Activated B cell treated with CpG ODN at 0.5 μM for 24 hours (primary cell): ENCODE results near the gene GPHN. TPM values are rescaled to one million over a fixed set of nuclear protein-coding genes. Genes with fewer than 3 reads are reported as not detected.
"Not testable (repeated sequence)": the region's sequence is repeated elsewhere in the genome, so short reads cannot be mapped to it uniquely, and the experiment has no call there.

Experiments
- ATAC-seq: fragments of 200-7000 bp; cut with Tn5 transposase; one replicate; pipeline ENCODE4 v1.10.0; 2021; ENCODE audit warnings: low read depth, mild to moderate bottlenecking, moderate library complexity
- CTCF ChIA-PET: fragments of 350-600 bp; sonication (Branson Sonifier 250); formaldehyde crosslinking; loops from one replicate; lab custom pipeline; 2021; ENCODE audit warnings: antibody characterized with exemption; lab: Charles Lee
- POLR2A ChIA-PET: fragments of 350-600 bp; sonication (Branson Sonifier 250); formaldehyde crosslinking; loops from one replicate; lab custom pipeline; 2021; ENCODE audit warnings: antibody characterized with exemption; lab: Charles Lee
- DNase-seq: peaks from one replicate; pipeline ENCODE4 v3.0.0; 2022
- H3K27ac Mint-ChIP-seq: one replicate; pipeline ENCODE4 v1.8.0; 2020; ENCODE audit warnings: mixed read lengths
- H3K27me3 Mint-ChIP-seq: one replicate; pipeline ENCODE4 v1.8.0; 2021; ENCODE audit warnings: mixed read lengths
- H3K36me3 Mint-ChIP-seq: one replicate; pipeline ENCODE4 v1.8.0; 2021; ENCODE audit warnings: low read depth, mixed read lengths
- H3K4me1 Mint-ChIP-seq: one replicate; pipeline ENCODE4 v1.8.0; 2021; ENCODE audit warnings: mixed read lengths
- H3K4me3 Mint-ChIP-seq: one replicate; pipeline ENCODE4 v1.8.0; 2020; ENCODE audit warnings: mild to moderate bottlenecking, mixed read lengths
- H3K9me3 Mint-ChIP-seq: one replicate; pipeline ENCODE4 v1.8.0; 2020; ENCODE audit warnings: mixed read lengths
- CTCF ChIP-seq: fragments of 200-600 bp; IDR thresholded peaks from one replicate; pipeline ENCODE4 v1.8.0; 2022; ENCODE audit warnings: antibody characterized with exemption, mild to moderate bottlenecking
- intact Hi-C: fragments of 100-400 bp; cut with micrococcal nuclease; formaldehyde crosslinking; loops from one replicate; pipeline ENCODE4 v1.15.1; 2024
- total RNA-seq: library from RNA; stranded (reverse); gene quantifications from 2 replicates; pipeline ENCODE4 v1.2.3, GENCODE V29; 2022

The GPHN gene
- total RNA-seq, 1 donor from 2014 or later = 36.9 TPM

GRCh38 chr14:66701813-66702212, 193.9 kb downstream of the GPHN start:
- Mint-ChIP-seq H3K27me3 (no peaks in the 10 kb centered on the region), H3K4me3 (no peak overlapping the region), H3K27ac (no peak overlapping the region), H3K9me3 (peaks cover 6% of the 10 kb centered on the region), H3K36me3 (no peaks in the 10 kb centered on the region), H3K4me1 (no peaks in the 10 kb centered on the region)
- POLR2A ChIA-PET = no interaction called here
- TF ChIP-seq CTCF = no peak
- CTCF ChIA-PET = no interaction called here
- no peak for DNase-seq
- ATAC-seq = no peak
- intact Hi-C loops = no loop called here

- no peaks in the 10 kb centered on the region for H3K27me3 Mint-ChIP-seq
- H3K4me1 Mint-ChIP-seq = no peaks in the 10 kb centered on the region
- TF ChIP-seq CTCF = no peak
- peaks cover 4% of the 10 kb centered on the region for H3K9me3 Mint-ChIP-seq
- no peak for ATAC-seq
- H3K36me3 Mint-ChIP-seq = peaks cover 6% of the 10 kb centered on the region
- CTCF ChIA-PET = no interaction called here
- no peak overlapping the region for H3K27ac Mint-ChIP-seq
- POLR2A ChIA-PET = no interaction called here
- no peak for DNase-seq
- H3K4me3 Mint-ChIP-seq = no peak overlapping the region
- intact Hi-C loops = no loop called here
Observed at GRCh38 chr14:66708267-66708666, 200.3 kb downstream of the GPHN start.

- no peak for ATAC-seq
Observed at GRCh38 chr14:66709291-66709690, 201.3 kb downstream of the GPHN start.

GRCh38 chr14:66714291-66714690, 206.3 kb downstream of the GPHN start:
- H3K27ac Mint-ChIP-seq, POLR2A ChIA-PET, intact Hi-C loops, H3K4me3 Mint-ChIP-seq, ATAC-seq, H3K27me3 Mint-ChIP-seq, DNase-seq, H3K4me1 Mint-ChIP-seq, CTCF ChIA-PET: not testable (repeated sequence)
- H3K9me3 Mint-ChIP-seq = peaks cover 11% of the 10 kb centered on the region
- peaks cover 13% of the 10 kb centered on the region for H3K36me3 Mint-ChIP-seq

More at GRCh38 chr14:66709291-66709690, 201.3 kb downstream of the GPHN start:
- H3K27me3 Mint-ChIP-seq = no peaks in the 10 kb centered on the region
- DNase-seq = no peak
- POLR2A ChIA-PET = no interaction called here
- CTCF ChIA-PET = no interaction called here
- peaks cover 9% of the 10 kb centered on the region for H3K36me3 Mint-ChIP-seq
- TF ChIP-seq CTCF = no peak
- H3K27ac Mint-ChIP-seq = no peak overlapping the region
- no peak overlapping the region for H3K4me3 Mint-ChIP-seq
- intact Hi-C loops = no loop called here
- peaks cover 1% of the 10 kb centered on the region for H3K4me1 Mint-ChIP-seq
- peaks cover 5% of the 10 kb centered on the region for H3K9me3 Mint-ChIP-seq

GRCh38 chr14:66715313-66715712, 207.4 kb downstream of the GPHN start:
- H3K27me3 Mint-ChIP-seq, POLR2A ChIA-PET, H3K4me1 Mint-ChIP-seq, ATAC-seq, DNase-seq, intact Hi-C loops, H3K4me3 Mint-ChIP-seq, CTCF ChIA-PET, H3K27ac Mint-ChIP-seq: not testable (repeated sequence)
- Mint-ChIP-seq H3K9me3 (peaks cover 11% of the 10 kb centered on the region), H3K36me3 (peaks cover 15% of the 10 kb centered on the region)

- TF ChIP-seq CTCF = no peak
- H3K27me3 Mint-ChIP-seq = no peaks in the 10 kb centered on the region
- H3K36me3 Mint-ChIP-seq = peaks cover 15% of the 10 kb centered on the region
- peaks cover 10% of the 10 kb centered on the region for H3K4me1 Mint-ChIP-seq
- H3K27ac Mint-ChIP-seq = no peak overlapping the region
- ATAC-seq = no peak
- POLR2A ChIA-PET = no interaction called here
- DNase-seq = no peak
- CTCF ChIA-PET = no interaction called here
- intact Hi-C loops = no loop called here
- H3K4me3 Mint-ChIP-seq = no peak overlapping the region
- H3K9me3 Mint-ChIP-seq = peaks cover 11% of the 10 kb centered on the region
Observed at GRCh38 chr14:66716227-66716626, 208.3 kb downstream of the GPHN start.
